HK-2 (cell line): ENCODE data around the gene ADGRF4.
A peak's percentile ranks its signal among the peaks of the same experiment; 100 is the strongest.

Source experiments
- DNase-seq: peaks from one replicate; pipeline ENCODE4 v3.0.0-alpha.2; 2018; ENCODE audit not compliant: unreplicated experiment

ADGRF4 gene

DNA sequence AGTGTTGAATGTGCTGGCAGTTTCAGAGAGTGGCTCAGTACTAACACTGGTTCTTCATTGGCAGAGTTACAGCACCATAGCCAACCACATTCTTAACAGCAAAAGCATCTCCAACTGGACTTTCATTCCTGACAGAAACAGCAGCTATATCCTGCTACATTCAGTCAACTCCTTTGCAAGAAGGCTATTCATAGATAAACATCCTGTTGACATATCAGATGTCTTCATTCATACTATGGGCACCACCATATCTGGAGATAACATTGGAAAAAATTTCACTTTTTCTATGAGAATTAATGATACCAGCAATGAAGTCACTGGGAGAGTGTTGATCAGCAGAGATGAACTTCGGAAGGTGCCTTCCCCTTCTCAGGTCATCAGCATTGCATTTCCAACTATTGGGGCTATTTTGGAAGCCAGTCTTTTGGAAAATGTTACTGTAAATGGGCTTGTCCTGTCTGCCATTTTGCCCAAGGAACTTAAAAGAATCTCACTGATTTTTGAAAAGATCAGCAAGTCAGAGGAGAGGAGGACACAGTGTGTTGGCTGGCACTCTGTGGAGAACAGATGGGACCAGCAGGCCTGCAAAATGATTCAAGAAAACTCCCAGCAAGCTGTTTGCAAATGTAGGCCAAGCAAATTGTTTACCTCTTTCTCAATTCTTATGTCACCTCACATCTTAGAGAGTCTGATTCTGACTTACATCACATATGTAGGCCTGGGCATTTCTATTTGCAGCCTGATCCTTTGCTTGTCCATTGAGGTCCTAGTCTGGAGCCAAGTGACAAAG is 17.0 kb upstream of the ADGRF4 start:
- no peak for DNase-seq

DNA sequence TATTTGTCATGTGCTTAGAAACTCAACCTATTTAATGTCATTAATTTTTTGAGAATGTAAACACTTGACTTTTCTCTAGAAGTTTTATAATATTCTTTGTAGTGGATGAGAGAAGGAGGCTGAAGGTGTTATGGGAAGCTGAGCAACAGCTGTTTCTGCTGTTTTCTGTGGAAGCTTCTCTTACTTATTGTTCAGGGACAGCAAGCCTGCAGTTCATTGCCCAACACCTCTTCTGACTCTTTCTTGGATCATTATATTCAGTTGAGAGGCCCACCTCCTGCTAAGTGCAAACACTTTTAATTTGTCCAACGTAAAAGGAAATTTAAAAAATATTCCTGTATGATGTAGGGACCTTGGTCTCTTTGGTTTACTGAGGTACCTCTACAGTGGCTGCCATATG is 12.0 kb upstream of the ADGRF4 start:
- DNase-seq, result no peak

DNA sequence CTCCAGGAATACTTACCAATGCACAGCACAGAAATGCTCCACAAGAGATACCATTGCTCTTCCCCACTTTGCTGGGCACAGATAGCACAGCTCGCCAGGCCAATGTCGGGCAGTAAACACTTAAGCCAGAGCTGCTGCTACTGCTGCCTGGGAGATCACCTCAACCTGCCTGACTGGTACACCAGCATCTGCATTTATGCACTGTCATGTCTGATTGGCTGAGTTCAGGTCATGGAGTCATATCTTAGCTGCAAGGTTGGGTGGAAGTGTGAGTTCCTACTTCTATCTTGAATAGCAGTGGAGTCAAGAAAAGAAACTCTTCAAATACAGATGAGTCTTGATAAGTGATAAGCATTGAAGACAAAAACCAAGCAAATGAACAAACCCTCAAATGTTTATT is 10.9 kb upstream of the ADGRF4 start:
- DNase-seq, result no peak

DNA sequence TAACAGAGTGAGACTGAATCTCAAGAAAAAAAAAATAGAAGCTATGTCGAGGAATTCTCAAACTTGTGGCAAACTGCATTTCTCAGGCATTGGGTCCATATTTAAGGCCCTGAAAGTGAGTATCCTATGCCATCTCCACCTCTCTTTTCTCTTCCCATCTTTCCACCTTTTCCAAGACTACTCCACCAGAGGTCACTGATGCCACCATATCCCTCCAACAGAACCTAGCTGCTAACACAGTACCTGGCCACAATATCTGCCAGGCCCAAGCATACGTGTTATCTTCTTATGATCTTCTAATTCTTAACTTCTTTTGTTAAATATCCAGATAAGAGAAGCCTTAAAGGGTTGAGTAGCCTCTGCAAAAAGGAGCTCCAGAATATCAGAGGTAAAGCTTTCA is 8.2 kb upstream of the ADGRF4 start:
- DNase-seq, result no peak

DNA sequence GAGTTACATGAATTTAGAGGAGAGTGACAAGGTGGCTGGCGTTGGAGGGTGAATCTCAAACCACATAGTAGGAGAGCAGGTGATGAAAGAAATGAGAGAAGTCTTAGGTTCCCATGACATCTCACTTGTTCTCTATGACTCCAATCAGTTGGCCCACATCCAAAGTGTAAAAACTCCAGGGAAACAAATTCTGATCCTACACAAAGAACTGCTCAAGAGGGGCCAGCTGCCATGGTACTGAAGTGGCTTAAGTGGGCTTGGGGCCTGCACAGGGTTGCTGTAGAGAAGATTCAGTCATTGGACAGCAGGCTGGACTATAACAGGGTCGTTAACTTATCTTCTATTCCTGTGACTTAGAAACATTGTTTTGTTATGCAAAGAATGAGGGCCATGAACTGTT is 7.6 kb upstream of the ADGRF4 start:
- no peak for DNase-seq

DNA sequence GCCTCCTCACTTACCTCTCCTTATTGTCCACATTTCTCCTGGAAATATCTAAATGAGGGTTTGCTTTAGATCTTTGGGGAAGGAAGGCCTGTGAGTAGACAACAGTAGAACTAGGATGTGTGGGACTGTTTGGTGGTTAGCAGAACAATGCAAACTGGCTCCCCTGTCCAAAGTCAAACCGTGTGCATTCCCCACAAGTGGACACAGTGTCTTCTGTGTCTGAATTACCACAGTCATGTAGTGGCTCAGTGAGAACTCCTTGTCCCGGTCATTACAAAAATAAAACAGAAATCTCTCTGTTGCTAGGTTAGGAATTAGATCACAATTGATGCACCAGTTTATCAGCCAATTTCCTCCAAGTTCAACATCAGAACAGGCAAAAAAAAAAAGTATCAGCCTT is 455 bp upstream of the ADGRF4 start:
- no peak for DNase-seq

DNA sequence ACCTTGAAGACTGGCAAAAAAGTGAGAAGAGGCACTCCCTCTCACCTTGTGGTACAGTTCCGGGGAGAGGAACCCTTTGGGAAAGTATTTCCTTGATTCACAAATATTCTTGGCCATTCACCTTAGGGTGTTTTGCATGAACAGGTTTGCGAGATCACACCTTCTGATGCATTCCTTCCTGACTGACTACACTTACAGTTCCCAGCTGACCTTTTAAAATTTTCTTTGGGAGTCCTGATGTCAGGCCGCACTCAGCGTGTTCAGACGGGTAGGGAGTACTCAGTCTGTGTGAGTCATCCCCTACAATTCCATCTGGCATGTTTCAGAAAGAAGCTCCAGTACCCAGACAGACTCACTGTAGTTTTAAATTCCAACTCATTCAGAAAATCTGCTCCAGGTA is 1.7 kb downstream of the ADGRF4 start:
- DNase-seq, result peak; percentile 8

DNA sequence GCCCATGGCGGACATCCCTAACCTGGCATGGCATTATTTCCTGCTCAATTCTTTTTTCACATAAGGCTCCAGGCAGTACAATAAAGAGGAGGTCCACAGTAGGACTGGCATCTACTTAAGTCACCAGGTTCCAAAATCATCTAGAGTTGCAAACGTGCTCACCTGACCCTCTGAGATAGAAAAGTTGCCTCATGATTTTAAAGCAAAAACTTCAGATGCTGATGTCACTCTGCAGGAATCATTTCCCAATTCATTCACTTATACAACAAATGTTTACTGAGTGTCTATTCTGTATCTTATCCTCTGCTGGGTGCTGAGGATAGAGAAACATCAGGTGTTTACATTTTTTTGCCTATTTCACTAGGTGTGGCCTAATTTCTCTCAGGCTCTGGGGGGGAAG is 2.2 kb downstream of the ADGRF4 start:
- DNase-seq, result no peak

DNA sequence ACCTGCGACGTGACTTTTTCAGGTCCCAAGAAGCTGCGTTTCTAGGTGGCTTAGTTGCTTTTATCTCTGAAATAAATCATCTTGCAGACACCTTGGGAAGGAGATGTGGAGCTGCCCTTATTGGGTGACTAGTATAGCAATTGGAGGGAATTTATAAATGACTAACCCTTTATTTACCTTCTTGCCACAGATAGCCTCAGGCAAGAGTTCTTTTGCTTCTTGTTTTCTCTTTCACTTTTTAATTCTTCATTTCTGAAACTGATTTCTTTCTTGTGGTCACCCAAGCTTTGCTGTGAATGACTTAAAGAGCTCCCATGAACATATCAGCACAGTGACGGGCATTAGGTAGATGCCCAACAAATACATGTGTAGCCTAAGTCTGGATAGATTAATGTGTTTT is 3.0 kb downstream of the ADGRF4 start:
- no peak for DNase-seq

DNA sequence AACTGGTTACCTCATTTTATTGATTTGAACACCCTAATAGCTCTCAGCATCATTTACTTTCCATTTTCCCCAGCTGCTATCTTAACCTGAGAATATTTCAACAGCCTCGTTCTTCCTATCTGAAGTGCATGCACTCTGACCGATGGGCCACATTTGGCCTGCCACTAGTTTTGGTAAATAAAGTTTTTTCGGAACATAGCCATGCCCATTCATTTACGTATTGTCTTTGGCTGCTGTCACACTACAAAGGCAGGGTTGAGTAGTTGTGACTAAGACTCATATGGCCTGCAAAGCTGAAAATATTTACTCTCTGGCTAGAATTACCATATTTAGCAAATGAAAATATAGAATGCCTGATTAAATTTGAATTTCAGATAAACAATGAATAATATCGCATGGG is 10.8 kb downstream of the ADGRF4 start:
- no peak for DNase-seq

DNA sequence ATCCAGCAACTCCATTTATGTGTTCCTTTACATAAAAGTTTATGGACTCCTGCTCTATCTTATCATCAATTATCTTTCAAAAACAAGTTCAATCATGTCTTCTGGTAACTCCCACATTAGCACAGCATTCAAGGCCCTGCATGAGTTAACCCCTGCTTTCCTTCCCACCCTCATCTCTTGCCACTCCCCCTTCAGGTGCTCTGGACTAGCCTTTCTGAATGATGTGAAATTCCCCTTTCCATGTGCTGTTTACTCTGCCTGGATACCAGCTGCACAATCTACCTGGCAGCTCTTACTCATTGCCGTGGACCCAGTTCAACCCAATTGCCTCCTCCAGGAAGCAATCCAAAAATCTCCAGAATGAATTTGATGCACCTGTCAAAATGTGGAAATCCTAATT is 11.9 kb downstream of the ADGRF4 start:
- no peak for DNase-seq

DNA sequence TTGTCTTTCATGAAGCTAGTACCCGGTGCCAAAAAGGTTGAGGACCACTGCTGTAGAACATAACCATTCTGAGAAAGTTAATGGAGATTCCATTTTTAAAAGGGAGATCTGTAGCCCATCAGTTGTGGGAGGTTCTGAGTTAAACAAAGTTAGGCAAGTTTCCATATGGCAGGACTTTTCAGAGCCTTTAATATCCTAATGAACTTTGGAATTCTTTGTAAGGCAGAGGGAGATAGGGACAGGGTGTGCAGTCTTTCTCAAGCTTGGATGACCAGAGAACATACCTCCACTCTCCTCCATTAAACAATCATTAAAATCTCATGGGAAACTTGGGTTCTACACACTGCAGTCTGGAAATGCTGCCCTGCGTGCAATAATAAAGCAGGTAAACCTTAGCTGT is 14.8 kb downstream of the ADGRF4 start:
- no peak for DNase-seq

DNA sequence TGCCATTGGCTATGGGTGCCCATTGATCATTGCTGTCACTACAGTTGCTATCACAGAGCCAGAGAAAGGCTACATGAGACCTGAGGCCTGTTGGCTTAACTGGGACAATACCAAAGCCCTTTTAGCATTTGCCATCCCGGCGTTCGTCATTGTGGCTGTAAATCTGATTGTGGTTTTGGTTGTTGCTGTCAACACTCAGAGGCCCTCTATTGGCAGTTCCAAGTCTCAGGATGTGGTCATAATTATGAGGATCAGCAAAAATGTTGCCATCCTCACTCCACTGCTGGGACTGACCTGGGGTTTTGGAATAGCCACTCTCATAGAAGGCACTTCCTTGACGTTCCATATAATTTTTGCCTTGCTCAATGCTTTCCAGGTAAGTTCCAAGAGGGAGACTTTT is 16.4 kb downstream of the ADGRF4 start:
- no peak for DNase-seq

DNA sequence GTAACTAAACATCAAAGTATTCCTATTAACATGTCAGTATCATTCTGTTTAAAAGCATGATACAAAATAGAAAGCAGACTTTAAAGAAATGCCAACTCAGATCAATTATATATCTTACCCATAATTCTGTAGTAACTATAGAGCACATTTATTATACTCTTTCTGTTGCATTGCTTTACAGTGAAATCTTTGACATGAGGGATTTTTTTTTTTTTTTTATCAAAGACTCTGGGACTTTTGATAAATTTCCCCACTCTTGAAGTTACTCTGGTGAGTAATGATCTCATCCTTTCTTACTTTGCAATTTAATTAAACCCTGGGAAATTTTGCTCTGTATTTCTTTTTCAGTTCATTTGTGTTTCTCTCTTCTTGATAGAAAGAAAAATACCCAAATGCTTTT is 17.4 kb downstream of the ADGRF4 start:
- no peak for DNase-seq

DNA sequence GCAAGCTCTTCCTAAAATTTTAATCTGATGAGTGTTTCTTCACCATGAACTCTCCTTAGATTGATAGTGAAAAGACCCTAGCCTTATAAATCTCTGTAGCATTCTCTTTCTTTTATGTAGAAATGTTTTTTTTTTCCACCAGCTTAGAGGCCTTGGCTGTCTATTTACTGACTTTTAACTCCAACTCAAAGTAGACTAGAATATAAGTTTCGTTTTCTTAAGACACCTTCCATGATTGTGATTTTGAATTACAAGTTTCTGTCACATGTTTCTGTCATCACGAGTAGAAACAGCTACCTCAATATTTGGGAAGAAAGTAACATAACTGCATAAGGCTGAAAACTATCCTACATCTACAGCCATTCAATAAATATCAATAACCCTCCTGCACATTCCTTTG is 17.8 kb downstream of the ADGRF4 start:
- DNase-seq, result no peak

DNA sequence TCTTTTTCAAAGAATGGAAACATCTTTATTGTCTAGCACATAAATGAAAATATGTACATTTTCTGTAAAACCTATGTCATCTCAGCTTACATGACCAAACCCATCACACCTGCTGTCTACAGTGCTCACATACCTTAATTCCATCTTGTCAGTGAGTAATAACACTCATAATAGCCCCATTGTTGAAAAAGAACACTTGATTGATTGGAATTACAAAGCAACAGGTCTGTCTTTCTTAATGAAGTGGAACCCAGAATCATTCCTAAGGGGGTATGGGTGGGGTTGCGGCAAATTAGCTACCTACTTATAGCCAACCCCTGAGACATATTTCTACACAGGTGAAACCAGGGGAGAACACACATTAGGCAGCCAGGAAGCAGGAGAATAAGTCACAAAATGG is 20.2 kb downstream of the ADGRF4 start:
- no peak for DNase-seq

DNA sequence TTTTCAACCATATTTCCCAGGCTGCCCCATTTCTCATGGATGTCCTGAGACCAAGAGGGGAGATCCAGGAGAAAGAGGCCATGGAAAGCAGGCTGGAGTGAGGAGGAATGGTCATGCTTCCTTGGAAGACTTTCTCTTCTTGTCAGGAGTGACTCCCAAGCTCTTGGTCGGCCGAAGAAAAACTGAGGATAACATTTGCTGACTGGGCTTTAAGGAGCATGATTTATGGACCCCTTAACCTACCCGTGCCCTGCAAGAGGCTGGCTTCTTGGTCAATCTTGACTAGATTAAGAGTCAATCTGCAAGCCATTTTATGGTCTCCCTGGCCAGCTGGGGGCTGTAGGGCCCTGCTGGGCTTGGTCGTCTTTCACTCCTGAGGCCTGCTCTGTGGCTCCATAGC is 22.8 kb downstream of the ADGRF4 start:
- no peak for DNase-seq

DNA sequence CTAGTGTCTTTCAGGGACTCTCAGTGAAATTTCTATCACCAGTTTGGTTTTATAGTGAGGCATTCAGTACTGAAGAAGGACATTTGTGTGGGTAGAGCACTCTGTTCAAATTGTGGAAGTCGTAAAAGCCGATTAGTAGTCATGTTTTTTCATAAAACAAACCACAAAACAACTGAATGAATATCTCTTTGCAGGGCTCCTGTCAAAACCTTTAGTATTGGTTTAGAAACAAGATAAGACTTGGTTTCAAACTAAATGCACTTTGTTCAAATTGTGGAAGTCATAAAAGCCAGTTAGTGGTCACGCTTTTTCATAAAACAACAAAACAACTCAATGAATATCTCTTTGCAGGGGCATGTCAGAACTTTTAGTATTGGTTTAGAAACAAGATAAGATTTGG is 23.8 kb downstream of the ADGRF4 start:
- no peak for DNase-seq

DNA sequence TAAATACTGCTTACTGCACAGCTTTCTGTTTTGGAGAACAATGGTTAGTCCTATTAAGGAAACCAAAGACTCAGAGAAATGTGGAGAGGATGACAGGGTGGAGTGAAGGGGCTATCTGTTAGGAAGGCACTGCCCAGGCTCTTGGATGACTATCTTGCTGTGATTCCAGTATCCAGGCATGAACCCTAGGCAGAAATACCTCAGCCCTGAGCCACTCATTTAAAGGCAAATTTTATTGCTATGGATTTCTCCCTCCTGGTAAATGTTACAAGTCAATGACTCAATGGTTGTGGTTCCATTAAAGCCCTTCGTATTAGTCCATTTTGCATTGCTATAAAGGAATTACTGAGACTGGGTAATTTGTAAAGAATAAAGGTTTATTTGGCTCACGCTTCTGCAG is 25.9 kb downstream of the ADGRF4 start:
- no peak for DNase-seq

DNA sequence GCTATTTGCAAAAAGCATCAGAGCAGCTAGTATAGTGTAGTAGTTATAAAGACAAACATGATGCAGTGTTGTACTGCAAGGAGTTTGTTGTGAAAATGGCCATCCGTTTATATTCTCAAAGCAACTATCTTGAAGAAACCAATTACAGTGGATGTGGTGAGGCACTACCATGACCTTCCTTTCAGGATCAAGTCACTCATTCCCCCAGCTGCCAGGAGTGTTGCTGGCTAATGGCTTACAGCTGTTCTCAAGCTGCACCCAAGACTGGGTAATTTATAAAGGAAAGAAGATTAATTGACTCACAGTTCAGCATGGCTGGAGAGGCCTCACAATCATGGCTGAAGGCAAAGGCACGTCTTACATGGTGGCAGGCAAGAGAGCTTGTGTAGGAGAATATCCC is 29.0 kb downstream of the ADGRF4 start:
- no peak for DNase-seq

DNA sequence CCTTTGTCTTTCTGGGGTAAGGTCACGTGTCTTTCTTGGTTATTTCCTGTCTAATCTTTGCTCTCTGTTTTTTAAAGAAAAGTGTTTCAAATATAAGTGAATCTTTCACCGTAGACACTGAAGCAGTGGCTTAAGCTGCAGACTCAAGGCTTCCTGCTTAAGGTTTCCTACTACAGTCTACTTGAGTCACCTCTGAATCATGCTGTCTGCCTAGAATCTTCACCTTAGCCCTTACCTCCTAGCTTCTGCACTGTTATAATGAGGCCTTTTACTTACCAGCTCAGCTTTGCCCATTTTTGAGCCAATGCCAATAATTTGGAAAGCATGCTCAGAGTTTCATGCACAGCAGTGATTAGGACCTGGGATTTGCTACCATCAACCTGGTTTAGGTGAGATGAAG is 30.6 kb downstream of the ADGRF4 start:
- no peak for DNase-seq

DNA sequence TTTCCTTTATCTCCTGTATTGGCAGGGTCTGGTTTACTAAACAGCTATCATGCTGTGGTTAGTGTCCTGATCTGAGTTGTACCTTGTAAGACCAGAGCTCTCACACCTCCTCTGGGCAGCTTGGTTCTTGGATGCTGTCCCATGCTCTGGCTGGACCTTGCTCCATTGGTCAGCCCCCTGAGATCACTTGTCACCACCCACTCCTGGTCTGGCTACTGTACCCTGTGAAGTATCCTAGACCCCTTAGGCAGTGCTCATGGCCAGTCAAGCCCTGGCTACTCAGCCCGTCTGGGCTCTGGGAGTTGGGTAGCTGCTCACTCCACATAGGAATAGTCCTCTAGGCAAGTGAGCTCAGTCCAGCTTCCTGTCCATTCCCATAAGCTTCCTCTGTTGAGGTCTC is 31.1 kb downstream of the ADGRF4 start:
- no peak for DNase-seq

DNA sequence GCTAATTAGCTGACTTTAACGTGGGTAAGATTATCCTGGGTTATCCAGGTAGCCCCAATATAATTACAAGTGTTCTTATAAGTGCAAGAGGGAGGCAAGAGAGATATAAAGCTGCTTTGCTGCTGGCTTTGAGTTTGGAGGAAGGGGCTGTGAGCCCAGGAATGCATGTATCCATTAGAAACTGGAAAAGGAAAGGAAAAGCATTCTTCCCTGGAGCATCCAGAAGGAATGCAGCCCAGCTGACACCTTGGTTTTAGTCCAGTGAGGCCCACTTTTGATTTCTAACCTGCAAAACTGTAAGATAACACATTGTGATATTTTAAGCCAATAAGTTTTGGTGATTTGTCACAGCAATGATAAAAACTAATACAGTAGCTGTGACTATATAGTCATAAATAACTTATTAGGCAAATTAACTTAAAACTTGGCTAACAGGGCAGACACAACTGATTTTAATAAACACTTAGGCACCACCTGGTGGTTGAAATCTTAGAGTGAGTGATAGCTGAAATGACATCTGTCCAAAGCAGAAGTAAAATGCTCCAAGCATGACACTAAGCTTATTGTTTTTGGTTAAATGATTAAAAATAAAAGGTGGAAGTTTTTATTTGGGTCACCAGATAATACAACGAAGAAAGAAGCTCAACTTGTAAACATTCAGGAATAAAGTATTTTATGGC is 35.6 kb downstream of the ADGRF4 start:
- DNase-seq, result no peak
